SU-DHL-6 (cell line): ENCODE data around the gene ZNF81.

Source experiments
- CTCF ChIP-seq: fragments of 200-600 bp; sonication (generic); IDR thresholded peaks from one replicate; pipeline ENCODE4 v1.5.1; 2017; ENCODE audit warnings: antibody characterized with exemption, mild to moderate bottlenecking, low read length, moderate library complexity; ENCODE audit not compliant: insufficient read depth, poor library complexity, severe bottlenecking
- EZH2phosphoT487 ChIP-seq: fragments of 200-600 bp; sonication (generic), shearing (Covaris generic); conservative IDR thresholded peaks from 2 replicates; pipeline ENCODE4 v1.6.1; 2018; ENCODE audit warnings: mild to moderate bottlenecking, antibody characterized with exemption, low read length, moderate library complexity, mixed read lengths

DNA sequence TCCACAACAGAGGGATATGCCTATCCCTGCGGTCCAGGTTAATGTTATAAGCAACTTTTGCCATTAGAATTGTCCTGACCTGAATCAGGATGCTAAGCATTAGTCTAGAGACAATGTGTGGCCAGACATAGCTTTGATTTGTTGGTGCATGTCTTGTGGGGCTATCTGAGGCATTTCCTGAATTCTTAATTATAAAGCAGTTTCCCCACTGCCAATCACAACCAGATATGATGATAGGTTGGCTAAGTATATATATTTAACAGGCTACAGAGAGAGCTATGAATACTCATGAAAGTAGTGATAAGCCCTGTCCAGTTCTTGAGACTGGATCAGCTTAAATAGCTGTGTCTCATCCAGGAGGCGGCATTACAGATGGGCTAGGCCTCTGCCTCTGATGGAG lies 37.8 kb upstream of the ZNF81 start:
- TF ChIP-seq CTCF (no peak), EZH2phosphoT487 (no peak)
